ENCODE data around the gene SH3PXD2A. TPM values are rescaled to one million over a fixed set of nuclear protein-coding genes. Genes with fewer than 3 reads are reported as not detected.
A peak's percentile ranks its signal among the peaks of the same experiment; 100 is the strongest.

SH3PXD2A gene
- total RNA-seq, 1 experiment from 2014 or later = 3.4 TPM

DNA sequence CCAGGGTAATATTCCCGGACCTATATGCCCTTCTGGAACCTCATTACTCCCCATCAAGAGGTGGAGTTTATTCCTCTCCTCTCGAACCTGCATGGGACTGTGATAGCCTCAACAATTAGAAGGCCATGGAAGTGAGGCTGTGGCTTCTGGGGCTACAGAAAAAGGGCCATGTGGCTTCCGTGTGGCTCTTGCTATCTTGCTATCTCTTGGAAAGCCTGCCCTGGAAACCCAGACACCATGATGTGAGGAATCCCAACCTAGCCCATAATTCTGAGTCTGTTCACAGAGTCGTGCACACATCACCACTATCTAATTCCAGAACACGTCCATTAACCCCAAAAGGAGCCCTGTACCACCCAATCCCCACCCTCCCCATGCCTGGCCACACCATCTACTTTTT lies 20.8 kb upstream of the SH3PXD2A start:
- no peak for DNase-seq (ENCODE audit: low read depth)

DNA sequence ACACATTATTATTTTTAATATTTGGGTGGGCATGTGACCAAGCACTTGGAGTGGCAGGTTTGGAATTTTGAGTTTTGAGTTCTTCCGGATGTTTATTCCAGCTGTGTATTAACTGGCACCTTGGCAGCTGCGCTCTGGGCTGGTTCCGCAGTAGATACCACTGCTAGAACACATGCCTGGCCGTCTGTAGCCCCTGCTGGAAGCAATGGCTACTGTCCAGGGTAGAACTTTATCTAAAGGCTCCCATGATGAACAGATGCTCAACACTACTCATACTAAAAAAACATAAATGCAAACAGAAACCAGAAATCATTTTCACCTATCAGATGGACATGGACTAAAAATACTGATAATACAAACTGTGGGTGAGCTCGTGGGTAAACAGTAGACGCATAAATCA lies 19.4 kb upstream of the SH3PXD2A start:
- no peak for DNase-seq (ENCODE audit: low read depth)

DNA sequence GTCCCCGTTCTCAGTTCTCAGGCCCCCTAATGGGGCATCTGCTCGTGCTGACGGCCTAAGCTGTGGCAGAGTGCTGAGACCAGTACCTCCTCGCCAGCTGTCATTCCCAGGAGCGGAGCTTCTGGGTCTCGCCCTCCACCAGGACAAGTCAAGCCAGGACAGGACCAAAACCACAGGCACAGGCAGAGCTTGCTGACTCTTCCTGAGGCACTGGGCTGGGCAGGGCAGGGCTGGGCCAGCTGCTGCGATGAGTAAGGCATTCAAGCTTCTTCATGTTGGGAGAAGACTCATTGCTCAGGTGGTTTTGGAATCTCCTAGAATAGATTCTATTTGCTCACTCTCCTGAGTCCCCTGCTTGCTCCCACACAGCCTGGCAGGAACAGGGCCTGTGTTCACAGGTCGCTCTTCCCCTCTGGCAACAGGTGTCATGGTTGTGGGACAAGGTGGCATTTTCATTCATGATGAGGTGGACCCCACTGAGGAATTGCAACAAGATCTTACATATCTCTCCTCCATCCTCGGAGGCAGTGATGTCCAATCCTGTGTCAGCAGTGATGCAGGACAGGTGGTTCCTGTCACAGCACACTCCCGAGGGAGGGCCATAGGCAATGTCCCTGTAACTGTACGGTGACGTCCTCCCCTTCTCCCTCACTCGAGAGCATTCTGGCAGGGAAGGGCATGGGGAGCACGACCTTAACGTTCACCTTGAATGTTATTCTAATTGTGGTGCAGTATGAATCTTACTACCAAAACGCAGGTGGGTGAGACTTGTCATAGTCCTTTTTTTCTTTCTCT lies 17.0 kb upstream of the SH3PXD2A start:
- no peak for DNase-seq (ENCODE audit: low read depth)

GRCh38 chr10:103871006-103871405 lies 15.6 kb upstream of the SH3PXD2A start:
- no peak for DNase-seq (ENCODE audit: low read depth)

GRCh38 chr10:103870516-103870915 lies 15.1 kb upstream of the SH3PXD2A start:
- no peak for DNase-seq (ENCODE audit: low read depth)

DNA sequence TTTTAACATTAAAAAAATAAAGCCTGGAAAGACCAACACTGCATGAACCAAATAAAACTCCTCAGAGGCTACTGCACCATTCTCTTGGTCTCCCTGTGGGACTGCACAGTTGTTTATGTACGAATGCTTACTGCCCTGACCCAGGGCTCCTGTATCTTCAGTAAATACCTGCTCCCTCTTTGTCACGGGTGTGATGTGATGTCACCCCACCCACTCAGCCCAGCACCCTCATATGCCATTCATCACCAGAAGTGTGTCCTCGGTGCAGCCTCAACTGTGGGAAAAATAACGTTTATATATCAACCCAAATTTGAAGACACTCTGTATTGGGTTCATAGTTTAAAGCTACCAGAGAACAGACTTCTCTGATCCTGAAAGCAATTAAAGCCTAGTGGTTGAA lies 14.0 kb upstream of the SH3PXD2A start:
- DNase-seq (ENCODE audit: low read depth) = no peak

DNA sequence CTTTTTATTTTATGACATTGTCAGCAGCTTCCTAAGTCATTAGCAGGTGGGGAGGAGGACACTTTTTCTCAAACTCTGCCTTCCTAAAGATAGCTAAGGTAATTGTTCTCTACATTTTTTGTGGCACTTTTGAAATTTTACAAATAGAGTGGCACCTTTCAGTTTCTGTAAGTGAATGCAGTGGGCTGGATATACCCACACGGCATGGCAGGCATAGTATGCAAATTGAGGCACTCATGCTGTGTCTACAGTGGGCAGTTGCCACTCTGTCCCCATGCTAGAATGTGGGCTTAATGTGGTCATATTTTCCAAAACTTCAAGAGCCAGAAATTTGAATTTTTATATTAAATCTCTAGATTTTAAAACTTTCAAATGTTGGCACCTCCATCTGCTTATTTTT lies 12.8 kb upstream of the SH3PXD2A start:
- DNase-seq (ENCODE audit: low read depth) = no peak

- no peak for DNase-seq (ENCODE audit: low read depth)
Observed at GRCh38 chr10:103861505-103861904, 6.1 kb upstream of the SH3PXD2A start.

DNA sequence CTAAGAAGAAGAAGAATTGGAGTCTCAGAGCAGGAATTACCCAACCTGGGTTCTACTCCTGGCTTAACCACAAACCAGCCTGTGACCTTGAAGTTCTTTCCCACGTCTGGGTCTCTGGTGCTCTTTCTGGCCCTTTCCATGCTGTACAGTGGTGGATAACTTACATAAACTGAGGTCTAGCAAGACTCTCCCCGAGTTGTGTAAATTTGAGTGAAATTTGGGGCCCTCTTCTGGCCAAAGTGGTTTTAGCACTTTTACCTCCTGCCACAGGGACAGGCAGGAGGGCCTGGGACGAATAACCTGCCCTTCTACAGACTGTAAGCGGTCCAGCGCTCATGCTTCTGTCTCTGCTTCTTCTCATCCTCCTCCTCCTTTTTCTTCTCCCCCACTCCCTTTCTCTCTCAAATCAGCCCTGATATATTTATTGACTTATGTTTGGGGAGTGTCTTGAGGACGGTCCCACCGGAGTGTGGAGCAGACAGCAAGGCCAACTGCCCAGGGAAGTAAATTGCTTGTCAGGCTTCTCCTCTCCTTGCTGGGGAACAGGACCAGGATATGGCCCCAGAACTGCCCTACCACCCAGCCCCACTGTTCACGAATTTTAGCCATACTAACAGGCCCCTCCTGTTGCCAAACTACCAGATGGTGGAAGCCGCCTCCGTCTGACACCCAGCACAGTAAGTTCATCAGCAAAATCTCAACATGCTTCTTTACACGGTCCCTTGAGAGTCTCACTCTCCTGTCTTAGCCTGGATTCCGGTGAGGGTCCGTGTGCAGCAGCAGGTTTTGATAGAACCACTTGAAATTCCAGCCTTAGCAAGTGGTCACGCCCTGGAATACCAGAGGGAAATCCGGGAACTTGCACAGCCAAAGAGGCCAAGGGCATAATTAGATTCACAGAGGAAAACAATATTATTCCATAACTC lies 4.0 kb upstream of the SH3PXD2A start:
- DNase-seq (ENCODE audit: low read depth) = peak; percentile 45

GRCh38 chr10:103858360-103858759 lies 3.0 kb upstream of the SH3PXD2A start:
- DNase-seq (ENCODE audit: low read depth) = no peak

DNA sequence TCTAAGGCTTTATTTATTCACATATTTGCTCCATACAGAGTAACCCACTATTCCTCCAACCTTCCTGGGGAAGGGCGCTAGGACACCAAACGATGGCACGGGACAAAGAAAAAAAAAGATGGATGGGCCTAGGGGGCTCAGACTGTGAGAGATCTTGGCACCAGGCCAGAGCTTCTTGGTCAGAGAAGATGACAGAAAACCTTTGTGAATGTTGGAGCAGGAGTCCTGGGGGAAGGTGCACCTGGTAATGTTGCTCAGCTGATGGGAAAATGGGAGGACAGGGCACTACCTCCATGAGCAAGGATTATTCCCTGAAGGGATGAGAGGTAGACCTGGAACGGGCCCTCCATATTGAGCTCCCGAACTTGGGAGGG lies 1.4 kb upstream of the SH3PXD2A start:
- DNase-seq (ENCODE audit: low read depth) = no peak

DNA sequence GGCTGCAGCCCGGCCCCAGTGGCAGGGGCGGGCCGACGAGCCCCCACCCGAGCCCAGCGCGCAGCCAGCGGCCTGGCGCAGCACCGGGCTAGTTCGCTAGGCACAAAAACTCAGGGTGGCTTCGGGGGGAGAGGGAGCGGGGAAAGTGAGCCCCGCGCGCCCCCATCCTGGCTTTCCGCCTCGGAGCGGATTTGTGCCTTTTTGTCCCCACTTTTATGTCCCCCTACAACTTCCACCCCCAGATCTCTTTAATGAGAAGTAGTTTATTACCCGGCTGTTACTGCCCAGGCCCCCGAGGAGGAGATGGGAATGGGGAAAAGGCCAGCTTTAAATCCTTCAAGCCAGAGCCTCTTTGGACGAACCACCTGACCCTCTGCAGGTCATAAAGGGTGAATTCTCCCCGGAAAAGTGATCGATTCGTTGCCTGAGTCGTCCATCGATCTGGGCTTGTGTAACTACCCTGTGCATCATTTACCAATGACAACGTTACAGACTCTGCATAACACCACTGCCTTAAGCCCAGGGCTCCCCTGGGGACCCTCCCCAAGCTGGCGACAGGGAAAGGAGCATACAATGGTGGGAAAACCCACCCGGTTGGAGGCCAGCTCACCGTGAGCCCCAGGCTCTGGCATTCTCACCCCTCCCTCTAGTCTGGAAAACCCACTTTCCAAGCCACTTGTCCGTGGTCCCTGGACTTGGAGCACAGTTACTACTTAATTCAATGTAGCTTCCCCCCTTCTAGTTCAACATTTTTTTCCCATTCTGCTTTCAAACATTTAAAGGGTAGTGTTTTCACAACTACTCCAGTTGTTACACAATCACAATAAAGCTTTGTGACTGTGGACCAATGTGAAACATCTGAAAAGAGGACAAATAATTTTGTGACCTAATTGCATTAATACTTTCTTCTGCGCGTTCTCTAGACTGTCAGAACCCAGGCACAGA lies 748 bp upstream of the SH3PXD2A start:
- no peak for DNase-seq (ENCODE audit: low read depth)

GRCh38 chr10:103854686-103855391 lies 537 bp downstream of the SH3PXD2A start:
- DNase-seq (ENCODE audit: low read depth) = peak; percentile 37

- peak; percentile 14 for DNase-seq (ENCODE audit: low read depth)
Observed at GRCh38 chr10:103854265-103854685, 1.1 kb downstream of the SH3PXD2A start.

DNA sequence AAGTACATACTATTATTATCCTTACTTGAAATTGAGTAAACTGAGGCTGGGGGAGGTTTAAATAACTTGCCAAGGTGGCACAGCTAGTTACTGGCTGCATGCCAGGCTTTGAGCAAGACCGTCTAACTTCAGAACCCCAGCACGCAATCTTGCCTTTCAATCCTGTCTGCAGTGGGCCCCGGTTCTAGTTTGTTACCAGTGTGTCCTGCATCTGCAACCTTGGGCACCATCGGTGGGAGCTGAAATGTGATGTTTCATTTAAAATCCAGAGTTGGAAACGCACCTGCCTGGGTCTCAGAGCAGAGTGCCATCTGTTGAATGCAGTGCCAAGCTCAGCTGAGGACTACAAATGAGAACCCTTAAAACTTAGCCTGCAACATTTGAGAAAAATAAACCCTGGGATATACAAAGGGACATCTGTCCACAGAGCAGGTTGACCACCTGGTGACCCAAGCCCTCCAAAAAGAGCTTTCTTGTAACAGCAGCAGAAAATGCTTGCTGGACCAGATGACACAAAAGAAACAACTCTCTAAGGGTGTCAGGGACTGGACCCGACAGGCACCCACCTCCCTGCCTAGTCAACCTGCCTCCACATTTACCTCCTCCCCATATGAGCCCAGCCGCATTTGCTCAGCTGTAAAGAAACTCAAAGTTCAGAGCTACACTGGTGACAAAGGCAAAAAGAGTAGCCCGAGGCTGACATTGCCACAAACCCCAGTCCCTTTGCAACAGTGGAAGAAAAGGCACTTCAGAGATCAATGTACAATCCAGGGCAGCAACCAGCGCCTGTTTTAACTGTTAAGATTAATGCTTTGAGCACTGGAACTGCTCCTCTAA lies 1.7 kb downstream of the SH3PXD2A start:
- DNase-seq (ENCODE audit: low read depth) = no peak

- no peak for DNase-seq (ENCODE audit: low read depth)
Observed at GRCh38 chr10:103852856-103853255, 2.5 kb downstream of the SH3PXD2A start.

DNA sequence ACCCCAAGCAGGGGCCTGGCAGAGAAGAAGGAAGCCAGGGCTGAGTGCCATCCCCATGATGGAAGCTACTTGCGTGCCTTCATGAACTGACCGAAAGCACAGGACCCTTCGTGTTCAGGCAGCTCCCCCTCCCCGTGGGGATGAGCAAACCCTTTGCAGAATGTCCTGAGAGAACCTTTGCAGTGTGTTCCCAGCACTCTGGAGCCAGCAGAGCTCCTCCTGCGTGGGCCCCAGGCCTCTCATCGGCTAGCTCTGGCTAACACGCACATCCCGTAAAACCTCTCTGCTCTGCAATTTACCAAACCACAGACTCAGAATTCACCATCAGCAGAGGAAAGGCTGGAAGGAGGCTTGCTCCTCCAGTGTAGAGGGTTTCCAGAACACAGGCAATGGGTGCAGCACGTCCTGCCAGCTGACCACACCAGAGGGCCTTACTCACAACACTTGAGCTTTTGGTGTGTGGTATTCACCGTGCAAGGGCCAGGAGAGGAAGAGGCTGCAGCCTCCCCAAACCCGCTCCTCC lies 3.1 kb downstream of the SH3PXD2A start:
- DNase-seq (ENCODE audit: low read depth) = peak; percentile 15

GRCh38 chr10:103851261-103851660 lies 4.1 kb downstream of the SH3PXD2A start:
- DNase-seq (ENCODE audit: low read depth) = no peak

DNA sequence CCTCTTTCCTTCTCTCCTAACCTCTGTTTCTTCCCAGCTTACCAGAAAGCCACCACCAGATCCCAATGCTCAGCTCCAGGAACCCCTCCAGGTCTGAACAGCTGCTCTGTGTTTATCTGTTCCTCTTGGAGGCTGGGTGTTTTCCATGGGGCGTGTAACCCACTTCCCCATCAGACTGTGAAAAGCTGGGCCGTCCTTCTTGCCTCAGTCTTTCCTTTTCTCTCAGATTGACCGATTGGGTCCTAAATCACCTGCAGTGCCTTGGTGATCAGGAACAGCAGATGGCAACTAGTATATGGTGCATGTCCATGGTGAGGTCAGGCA lies 4.8 kb downstream of the SH3PXD2A start:
- no peak for DNase-seq (ENCODE audit: low read depth)
